ENCODE data around the gene BEND6.

The BEND6 gene

DNA sequence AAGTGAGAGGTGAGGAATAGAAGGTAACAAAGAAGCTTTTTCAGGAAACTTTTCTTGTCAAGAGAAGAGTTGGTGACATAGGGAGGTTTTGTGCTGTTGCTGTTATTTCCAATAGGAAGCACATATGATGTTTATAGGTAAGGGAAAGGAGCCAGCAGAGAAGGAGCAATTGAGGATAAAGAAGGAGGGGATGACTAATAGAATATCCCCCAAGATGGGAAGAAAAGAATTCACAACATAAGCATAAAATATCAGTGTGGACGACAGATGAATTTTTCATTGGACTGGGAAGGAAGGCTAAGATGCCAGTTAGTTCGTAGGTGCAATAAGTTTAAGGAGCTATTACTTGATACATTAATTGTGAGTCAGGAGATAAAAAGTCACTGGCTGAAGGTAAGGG lies 8.5 kb upstream of the BEND6 start:
- Histone ChIP-seq H3K4me1 (ENCODE audit: insufficient read depth, low read length) (no peaks in the 10 kb centered on the region), H3K27me3 (ENCODE audit: control insufficient read depth in 1 of 2, insufficient read depth in 2 of 2, low read length in 2 of 2) (no peaks in the 10 kb centered on the region), H3K36me3 (ENCODE audit: insufficient read depth, low read length) (no peaks in the 10 kb centered on the region), H3K4me3 (ENCODE audit: low read depth in 1 of 2, low read length in 2 of 2) (no peak overlapping the region), H3K27ac (ENCODE audit: low read depth, low read length) (no peak overlapping the region), H3K9ac (ENCODE audit: low read length) (no peak overlapping the region), H3K9me3 (ENCODE audit: low read length) (no peaks in the 10 kb centered on the region)

DNA sequence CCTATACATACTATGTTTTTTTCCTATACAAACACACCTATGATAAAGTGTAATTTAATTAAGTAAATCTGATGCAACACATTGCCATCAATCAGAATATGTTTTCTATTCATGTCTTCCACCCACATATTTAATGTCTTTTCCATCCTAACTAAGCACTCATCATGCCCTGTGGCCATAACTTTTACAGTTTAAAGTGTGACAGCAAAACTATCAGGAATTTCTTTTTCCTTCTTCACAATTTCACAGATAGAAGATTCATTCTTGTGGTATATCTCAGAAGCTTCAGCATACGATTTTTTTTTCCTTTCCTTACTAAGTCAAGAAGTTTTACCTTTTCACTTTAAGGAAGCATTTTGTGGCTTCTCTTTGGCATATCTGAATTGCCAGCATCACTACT lies 7.0 kb upstream of the BEND6 start:
- Histone ChIP-seq H3K4me1 (ENCODE audit: insufficient read depth, low read length) (no peaks in the 10 kb centered on the region), H3K36me3 (ENCODE audit: insufficient read depth, low read length) (no peaks in the 10 kb centered on the region), H3K4me3 (ENCODE audit: low read depth in 1 of 2, low read length in 2 of 2) (no peak overlapping the region), H3K9me3 (ENCODE audit: low read length) (no peaks in the 10 kb centered on the region), H3K9ac (ENCODE audit: low read length) (no peak overlapping the region), H3K27me3 (ENCODE audit: control insufficient read depth in 1 of 2, insufficient read depth in 2 of 2, low read length in 2 of 2) (no peaks in the 10 kb centered on the region), H3K27ac (ENCODE audit: low read depth, low read length) (no peak overlapping the region)

DNA sequence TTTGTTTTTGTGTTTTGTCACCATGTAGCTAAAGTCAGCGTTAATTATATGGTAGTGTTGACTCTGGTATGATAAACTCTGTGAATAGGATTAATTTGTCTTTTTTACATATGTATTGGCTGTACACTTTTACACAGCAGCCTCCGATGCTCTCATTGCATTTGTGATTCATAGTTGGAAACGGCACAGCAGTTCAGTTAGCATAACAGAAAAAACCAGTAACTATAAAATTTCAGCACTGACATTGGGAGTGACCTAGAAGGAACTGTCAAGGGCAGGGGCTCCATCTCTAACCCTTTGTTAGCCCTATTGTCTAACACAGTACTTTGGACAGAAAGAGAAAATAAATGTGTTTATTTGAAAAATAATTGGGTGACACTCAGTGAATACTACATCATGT lies 5.6 kb upstream of the BEND6 start:
- Histone ChIP-seq H3K27ac (ENCODE audit: low read depth, low read length) (no peak overlapping the region), H3K9ac (ENCODE audit: low read length) (no peak overlapping the region), H3K36me3 (ENCODE audit: insufficient read depth, low read length) (no peaks in the 10 kb centered on the region), H3K27me3 (ENCODE audit: control insufficient read depth in 1 of 2, insufficient read depth in 2 of 2, low read length in 2 of 2) (no peaks in the 10 kb centered on the region), H3K4me3 (ENCODE audit: low read depth in 1 of 2, low read length in 2 of 2) (no peak overlapping the region), H3K9me3 (ENCODE audit: low read length) (no peaks in the 10 kb centered on the region), H3K4me1 (ENCODE audit: insufficient read depth, low read length) (peaks cover 8% of the 10 kb centered on the region)

- no peaks in the 10 kb centered on the region for H3K27me3 ChIP-seq (ENCODE audit: control insufficient read depth in 1 of 2, insufficient read depth in 2 of 2, low read length in 2 of 2)
- no peaks in the 10 kb centered on the region for H3K9me3 ChIP-seq (ENCODE audit: low read length)
These were observed 4.9 kb upstream of the BEND6 start for GRCh38 chr6:56949925-56950495.

GRCh38 chr6:56951049-56951831 lies 3.7 kb upstream of the BEND6 start:
- H3K9me3 ChIP-seq (ENCODE audit: low read length), result no peaks in the 10 kb centered on the region
- no peak overlapping the region for H3K9ac ChIP-seq (ENCODE audit: low read length)
- no peak overlapping the region for H3K4me3 ChIP-seq (ENCODE audit: low read depth in 1 of 2, low read length in 2 of 2)
- H3K36me3 ChIP-seq (ENCODE audit: insufficient read depth, low read length), result no peaks in the 10 kb centered on the region
- H3K27ac ChIP-seq (ENCODE audit: low read depth, low read length), result no peak overlapping the region
- H3K4me1 ChIP-seq (ENCODE audit: insufficient read depth, low read length), result peaks cover 11% of the 10 kb centered on the region
- no peaks in the 10 kb centered on the region for H3K27me3 ChIP-seq (ENCODE audit: control insufficient read depth in 1 of 2, insufficient read depth in 2 of 2, low read length in 2 of 2)

More at GRCh38 chr6:56949925-56950495, 4.9 kb upstream of the BEND6 start:
- no peak overlapping the region for H3K9ac ChIP-seq (ENCODE audit: low read length)
- no peak overlapping the region for H3K27ac ChIP-seq (ENCODE audit: low read depth, low read length)
- no peaks in the 10 kb centered on the region for H3K36me3 ChIP-seq (ENCODE audit: insufficient read depth, low read length)
- H3K4me3 ChIP-seq (ENCODE audit: low read depth in 1 of 2, low read length in 2 of 2), result no peak overlapping the region
- peaks cover 8% of the 10 kb centered on the region for H3K4me1 ChIP-seq (ENCODE audit: insufficient read depth, low read length)

- Histone ChIP-seq H3K9me3 (ENCODE audit: low read length) (no peaks in the 10 kb centered on the region), H3K27me3 (ENCODE audit: control insufficient read depth in 1 of 2, insufficient read depth in 2 of 2, low read length in 2 of 2) (no peaks in the 10 kb centered on the region), H3K4me3 (ENCODE audit: low read depth in 1 of 2, low read length in 2 of 2) (peak overlapping the region; percentile 61 to 86), H3K36me3 (ENCODE audit: insufficient read depth, low read length) (no peaks in the 10 kb centered on the region), H3K9ac (ENCODE audit: low read length) (peak overlapping the region; percentile 75), H3K4me1 (ENCODE audit: insufficient read depth, low read length) (peaks cover 11% of the 10 kb centered on the region), H3K27ac (ENCODE audit: low read depth, low read length) (peak overlapping the region; percentile 55)
These were observed 1.1 kb upstream of the BEND6 start for GRCh38 chr6:56953597-56954402.

DNA sequence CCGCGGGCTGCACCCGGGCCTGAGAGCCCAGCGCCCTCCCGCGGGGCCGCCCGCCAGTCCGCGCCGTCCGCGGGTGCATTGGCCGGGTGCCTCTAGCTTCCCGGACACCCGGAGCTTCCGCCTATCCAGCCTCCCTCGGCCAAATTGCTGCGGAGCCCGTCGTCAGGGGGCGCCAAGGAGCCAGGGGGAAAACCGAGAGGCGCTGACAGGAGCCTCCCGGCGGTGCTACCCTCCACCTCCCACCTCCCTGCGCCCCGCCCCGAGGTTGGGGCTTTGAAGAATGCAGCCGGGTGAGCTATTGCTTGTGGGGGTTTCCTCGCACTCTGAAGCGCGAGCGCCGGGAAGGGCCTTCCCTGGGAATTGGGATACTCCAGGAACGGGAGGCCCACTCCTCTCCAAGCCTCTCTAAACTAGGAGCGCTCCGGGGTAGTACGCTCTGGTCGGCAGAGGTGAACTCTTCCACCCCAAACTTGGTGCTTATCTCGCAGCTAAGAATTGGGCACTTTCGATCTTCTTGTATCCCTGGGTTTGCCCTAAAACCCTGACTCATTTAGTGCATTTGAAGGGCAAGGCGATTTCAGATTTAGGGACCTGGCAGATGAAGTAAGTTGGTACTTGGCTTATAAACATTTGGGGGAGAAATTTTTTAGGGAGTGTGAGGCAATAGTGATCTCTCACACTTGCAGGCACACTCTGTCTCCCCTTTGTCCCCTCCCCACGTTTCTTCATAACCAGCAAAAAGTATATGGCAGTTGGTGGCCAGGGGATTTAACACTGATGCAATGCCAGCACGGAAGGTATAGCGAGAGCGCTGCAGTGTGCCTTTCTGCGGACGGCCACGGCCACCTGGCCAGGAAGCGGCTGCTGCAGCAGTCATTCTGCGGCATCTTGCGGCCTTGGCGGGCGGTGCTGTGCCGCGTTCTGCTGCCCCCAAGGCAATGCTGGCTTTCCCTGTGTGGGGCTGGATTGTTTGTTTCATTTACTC lies 556 bp downstream of the BEND6 start:
- H3K4me3 ChIP-seq (ENCODE audit: low read depth in 1 of 2, low read length in 2 of 2), result peak overlapping the region; percentile 40 to 70
- H3K36me3 ChIP-seq (ENCODE audit: insufficient read depth, low read length), result no peaks in the 10 kb centered on the region
- H3K27ac ChIP-seq (ENCODE audit: low read depth, low read length), result peak overlapping the region; percentile 31
- peaks cover 11% of the 10 kb centered on the region for H3K4me1 ChIP-seq (ENCODE audit: insufficient read depth, low read length)
- H3K27me3 ChIP-seq (ENCODE audit: control insufficient read depth in 1 of 2, insufficient read depth in 2 of 2, low read length in 2 of 2), result no peaks in the 10 kb centered on the region
- H3K9me3 ChIP-seq (ENCODE audit: low read length), result no peaks in the 10 kb centered on the region
- H3K9ac ChIP-seq (ENCODE audit: low read length), result no peak overlapping the region

GRCh38 chr6:56956491-56956890 lies 1.6 kb downstream of the BEND6 start:
- no peak overlapping the region for H3K4me3 ChIP-seq (ENCODE audit: low read depth in 1 of 2, low read length in 2 of 2)
- no peaks in the 10 kb centered on the region for H3K9me3 ChIP-seq (ENCODE audit: low read length)
- no peaks in the 10 kb centered on the region for H3K27me3 ChIP-seq (ENCODE audit: control insufficient read depth in 1 of 2, insufficient read depth in 2 of 2, low read length in 2 of 2)
- no peak overlapping the region for H3K27ac ChIP-seq (ENCODE audit: low read depth, low read length)
- H3K4me1 ChIP-seq (ENCODE audit: insufficient read depth, low read length), result peaks cover 11% of the 10 kb centered on the region
- no peak overlapping the region for H3K9ac ChIP-seq (ENCODE audit: low read length)
- no peaks in the 10 kb centered on the region for H3K36me3 ChIP-seq (ENCODE audit: insufficient read depth, low read length)

- Histone ChIP-seq H3K36me3 (ENCODE audit: insufficient read depth, low read length) (no peaks in the 10 kb centered on the region), H3K9ac (ENCODE audit: low read length) (no peak overlapping the region), H3K9me3 (ENCODE audit: low read length) (no peaks in the 10 kb centered on the region), H3K27ac (ENCODE audit: low read depth, low read length) (no peak overlapping the region), H3K4me1 (ENCODE audit: insufficient read depth, low read length) (peaks cover 11% of the 10 kb centered on the region), H3K27me3 (ENCODE audit: control insufficient read depth in 1 of 2, insufficient read depth in 2 of 2, low read length in 2 of 2) (no peaks in the 10 kb centered on the region), H3K4me3 (ENCODE audit: low read depth in 1 of 2, low read length in 2 of 2) (no peak overlapping the region)
These were observed 2.9 kb downstream of the BEND6 start for GRCh38 chr6:56957856-56958255.

DNA sequence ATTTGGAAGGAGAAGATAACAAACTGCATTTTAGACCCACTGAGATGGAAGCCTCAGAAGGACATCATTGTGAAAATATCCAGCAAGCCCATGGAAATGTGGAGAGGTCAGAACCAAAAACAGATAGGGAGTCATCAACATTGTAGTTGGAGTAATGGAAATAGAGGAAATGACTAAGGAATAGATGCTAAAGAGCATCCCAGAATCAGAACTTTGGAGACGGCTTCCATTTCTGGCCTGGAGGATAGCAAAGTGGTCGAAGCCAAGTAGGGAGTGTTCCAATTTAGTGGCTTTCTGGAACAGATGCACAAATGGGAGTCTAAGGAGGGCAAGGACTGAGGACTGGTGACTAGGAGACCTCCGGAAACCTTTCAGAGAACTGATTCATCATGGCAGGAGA lies 3.6 kb downstream of the BEND6 start:
- H3K9me3 ChIP-seq (ENCODE audit: low read length), result no peaks in the 10 kb centered on the region
- H3K9ac ChIP-seq (ENCODE audit: low read length), result no peak overlapping the region
- H3K27ac ChIP-seq (ENCODE audit: low read depth, low read length), result no peak overlapping the region
- H3K27me3 ChIP-seq (ENCODE audit: control insufficient read depth in 1 of 2, insufficient read depth in 2 of 2, low read length in 2 of 2), result no peaks in the 10 kb centered on the region
- no peak overlapping the region for H3K4me3 ChIP-seq (ENCODE audit: low read depth in 1 of 2, low read length in 2 of 2)
- H3K36me3 ChIP-seq (ENCODE audit: insufficient read depth, low read length), result no peaks in the 10 kb centered on the region
- H3K4me1 ChIP-seq (ENCODE audit: insufficient read depth, low read length), result peaks cover 9% of the 10 kb centered on the region

DNA sequence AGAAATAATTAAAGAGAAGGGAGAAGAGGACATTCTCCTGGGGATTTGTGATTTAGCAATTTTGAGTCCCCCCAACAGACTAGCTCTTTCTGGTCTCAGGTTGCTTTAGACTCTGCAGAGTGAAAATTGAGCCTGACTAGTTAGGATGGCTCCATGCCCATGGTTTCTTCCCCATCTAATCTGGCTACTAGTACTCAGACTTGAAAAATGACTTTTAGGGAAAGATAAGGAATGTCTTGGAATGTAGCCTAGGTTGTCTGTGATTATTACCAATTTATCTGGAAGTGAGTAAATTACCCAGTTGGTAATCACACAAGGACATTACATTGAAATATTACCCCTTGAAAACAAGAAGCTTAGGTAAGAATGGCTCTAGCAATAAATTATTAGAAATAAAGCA lies 4.2 kb downstream of the BEND6 start:
- Histone ChIP-seq H3K27me3 (ENCODE audit: control insufficient read depth in 1 of 2, insufficient read depth in 2 of 2, low read length in 2 of 2) (no peaks in the 10 kb centered on the region), H3K36me3 (ENCODE audit: insufficient read depth, low read length) (no peaks in the 10 kb centered on the region), H3K9ac (ENCODE audit: low read length) (no peak overlapping the region), H3K9me3 (ENCODE audit: low read length) (no peaks in the 10 kb centered on the region), H3K4me1 (ENCODE audit: insufficient read depth, low read length) (peaks cover 3% of the 10 kb centered on the region), H3K4me3 (ENCODE audit: low read depth in 1 of 2, low read length in 2 of 2) (no peak overlapping the region), H3K27ac (ENCODE audit: low read depth, low read length) (no peak overlapping the region)
